Jurkat, Clone E6-1 (cell line): ENCODE measurements around the gene ZNHIT6.

ENCODE experiments used
- DNase-seq: peaks from one replicate; pipeline ENCODE4 v3.0.0-alpha.2; 2011; ENCODE audit warnings: low read depth, low spot score
- H3K4me3 ChIP-seq: 2 replicates; pipeline ENCODE4 v1.5.1; 2011; ENCODE audit warnings: mild to moderate bottlenecking, low read length, control low read depth, moderate library complexity

ZNHIT6 gene

GRCh38 chr1:85604298-85604997 lies 103.8 kb downstream of the ZNHIT6 start:
- DNase-seq: no peak
- H3K4me3 ChIP-seq: no peak overlapping the region

GRCh38 chr1:85603086-85603880 lies 105.0 kb downstream of the ZNHIT6 start:
- H3K4me3 ChIP-seq: no peak overlapping the region
- no peak for DNase-seq

GRCh38 chr1:85602571-85602970 lies 105.7 kb downstream of the ZNHIT6 start:
- no peak overlapping the region for H3K4me3 ChIP-seq
- no peak for DNase-seq

- DNase-seq: no peak
- H3K4me3 ChIP-seq: no peak overlapping the region
Measured at GRCh38 chr1:85601901-85602300, 106.3 kb downstream of the ZNHIT6 start.

- no peak for DNase-seq
- H3K4me3 ChIP-seq: no peak overlapping the region
Measured at GRCh38 chr1:85599681-85600080, 108.6 kb downstream of the ZNHIT6 start.
